Activated T-helper 1 cell treated with Interleukin-2 at 50 U/mL for 16 hours (primary cell): ENCODE measurements around the gene SMIM43.
"Not testable (repeated sequence)": the region's sequence is repeated elsewhere in the genome, so short reads cannot be mapped to it uniquely, and the experiment has no call there.

ENCODE experiments used
- DNase-seq: peaks from one replicate; pipeline ENCODE4 v3.0.0-alpha.2; 2020; ENCODE audit warnings: low read depth

Gene SMIM43

GRCh38 chr4:121783210-121783609 lies 18.2 kb upstream of the SMIM43 start:
- no peak for DNase-seq

GRCh38 chr4:121778991-121779628 lies 14.1 kb upstream of the SMIM43 start:
- no peak for DNase-seq

GRCh38 chr4:121777625-121778024 lies 12.7 kb upstream of the SMIM43 start:
- DNase-seq: no peak

GRCh38 chr4:121776610-121777401 lies 11.8 kb upstream of the SMIM43 start:
- DNase-seq: no peak

- DNase-seq: no peak
Observed at GRCh38 chr4:121773883-121774282, 8.9 kb upstream of the SMIM43 start.

GRCh38 chr4:121771869-121772268 lies 6.9 kb upstream of the SMIM43 start:
- no peak for DNase-seq

- DNase-seq: no peak
Observed at GRCh38 chr4:121769341-121769740, 4.4 kb upstream of the SMIM43 start.

- no peak for DNase-seq
Observed at GRCh38 chr4:121767166-121767565, 2.2 kb upstream of the SMIM43 start.

- no peak for DNase-seq
Observed at GRCh38 chr4:121765971-121766538, 1.1 kb upstream of the SMIM43 start.

- DNase-seq: no peak
Observed at GRCh38 chr4:121765368-121765705, 373 bp upstream of the SMIM43 start.

- no peak for DNase-seq
Observed at GRCh38 chr4:121764303-121764701, 662 bp downstream of the SMIM43 start.

GRCh38 chr4:121760205-121760604 lies 4.8 kb downstream of the SMIM43 start:
- DNase-seq: no peak

- DNase-seq: no peak
Observed at GRCh38 chr4:121758925-121759568, 5.9 kb downstream of the SMIM43 start.

- not testable (repeated sequence) for DNase-seq
Observed at GRCh38 chr4:121752142-121752541, 12.8 kb downstream of the SMIM43 start.

- no peak for DNase-seq
Observed at GRCh38 chr4:121749225-121749624, 15.7 kb downstream of the SMIM43 start.

- no peak for DNase-seq
Observed at GRCh38 chr4:121742794-121743193, 22.2 kb downstream of the SMIM43 start.

- DNase-seq: no peak
Observed at GRCh38 chr4:121741751-121742150, 23.2 kb downstream of the SMIM43 start.

- DNase-seq: no peak
Observed at GRCh38 chr4:121740796-121741409, 24.1 kb downstream of the SMIM43 start.

GRCh38 chr4:121739575-121739974 lies 25.4 kb downstream of the SMIM43 start:
- DNase-seq: no peak

- DNase-seq: no peak
Observed at GRCh38 chr4:121738780-121739535, 26.0 kb downstream of the SMIM43 start.

- DNase-seq: no peak
Observed at GRCh38 chr4:121737846-121738554, 27.0 kb downstream of the SMIM43 start.
